ENCODE data around the gene ZNF90.
"Not testable (repeated sequence)": the region's sequence is repeated elsewhere in the genome, so short reads cannot be mapped to it uniquely, and the experiment has no call there.

The ZNF90 gene

DNA sequence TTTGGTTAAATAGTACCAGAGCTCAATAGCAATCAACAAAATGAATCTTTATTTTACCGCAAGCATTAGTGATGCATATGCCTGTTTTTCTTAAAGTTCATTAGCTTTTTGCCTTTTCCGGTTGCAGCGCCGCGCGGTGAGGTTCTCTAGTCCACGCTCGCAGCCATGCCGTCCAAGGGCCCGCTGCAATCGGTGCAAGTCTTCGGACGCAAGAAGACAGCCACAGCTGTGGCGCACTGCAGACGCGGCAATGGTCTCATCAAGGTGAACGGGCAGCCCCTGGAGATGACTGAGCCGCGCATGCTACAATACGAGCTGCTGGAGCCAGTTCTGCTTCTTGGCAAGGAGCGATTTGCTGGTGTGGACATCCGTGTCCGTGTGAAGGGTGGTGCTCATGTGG, 47.1 kb downstream of the ZNF90 start:
- no peak overlapping the region for H3K4me2 ChIP-seq (ENCODE audit: low read length)
- H3K4me1 ChIP-seq (ENCODE audit: low read length), result no peaks in the 10 kb centered on the region
- H4K20me1 ChIP-seq (ENCODE audit: insufficient read depth, low read length), result no peaks in the 10 kb centered on the region
- H3K27me3 ChIP-seq (ENCODE audit: low read depth, low read length), result no peaks in the 10 kb centered on the region
- H3K4me3 ChIP-seq (ENCODE audit: low read length), result no peak overlapping the region
- no peak overlapping the region for H3K27ac ChIP-seq (ENCODE audit: low read length)
- no peak overlapping the region for H2AFZ ChIP-seq (ENCODE audit: low read depth, low read length)
- no peaks in the 10 kb centered on the region for H3K79me2 ChIP-seq (ENCODE audit: low read length)
- no peak overlapping the region for H3K9ac ChIP-seq (ENCODE audit: low read length)
- TF ChIP-seq, protein P1, sequence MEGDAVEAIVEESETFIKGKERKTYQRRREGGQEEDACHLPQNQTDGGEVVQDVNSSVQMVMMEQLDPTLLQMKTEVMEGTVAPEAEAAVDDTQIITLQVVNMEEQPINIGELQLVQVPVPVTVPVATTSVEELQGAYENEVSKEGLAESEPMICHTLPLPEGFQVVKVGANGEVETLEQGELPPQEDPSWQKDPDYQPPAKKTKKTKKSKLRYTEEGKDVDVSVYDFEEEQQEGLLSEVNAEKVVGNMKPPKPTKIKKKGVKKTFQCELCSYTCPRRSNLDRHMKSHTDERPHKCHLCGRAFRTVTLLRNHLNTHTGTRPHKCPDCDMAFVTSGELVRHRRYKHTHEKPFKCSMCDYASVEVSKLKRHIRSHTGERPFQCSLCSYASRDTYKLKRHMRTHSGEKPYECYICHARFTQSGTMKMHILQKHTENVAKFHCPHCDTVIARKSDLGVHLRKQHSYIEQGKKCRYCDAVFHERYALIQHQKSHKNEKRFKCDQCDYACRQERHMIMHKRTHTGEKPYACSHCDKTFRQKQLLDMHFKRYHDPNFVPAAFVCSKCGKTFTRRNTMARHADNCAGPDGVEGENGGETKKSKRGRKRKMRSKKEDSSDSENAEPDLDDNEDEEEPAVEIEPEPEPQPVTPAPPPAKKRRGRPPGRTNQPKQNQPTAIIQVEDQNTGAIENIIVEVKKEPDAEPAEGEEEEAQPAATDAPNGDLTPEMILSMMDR (IDR thresholded peaks at IDR 0.05; ENCODE audit: low read depth, low read length), result no peak
- TF ChIP-seq EZH2phosphoT487 (IDR thresholded peaks at IDR 0.05; ENCODE audit: low read depth), result no peak
- peaks cover 36% of the 10 kb centered on the region; the same call in 1 of the 2 replicates for H3K9me3 ChIP-seq (ENCODE audit: insufficient read depth, low read length)
- peaks cover 69% of the 10 kb centered on the region for H3K36me3 ChIP-seq (replicated peaks; ENCODE audit: low read depth, low read length)

DNA sequence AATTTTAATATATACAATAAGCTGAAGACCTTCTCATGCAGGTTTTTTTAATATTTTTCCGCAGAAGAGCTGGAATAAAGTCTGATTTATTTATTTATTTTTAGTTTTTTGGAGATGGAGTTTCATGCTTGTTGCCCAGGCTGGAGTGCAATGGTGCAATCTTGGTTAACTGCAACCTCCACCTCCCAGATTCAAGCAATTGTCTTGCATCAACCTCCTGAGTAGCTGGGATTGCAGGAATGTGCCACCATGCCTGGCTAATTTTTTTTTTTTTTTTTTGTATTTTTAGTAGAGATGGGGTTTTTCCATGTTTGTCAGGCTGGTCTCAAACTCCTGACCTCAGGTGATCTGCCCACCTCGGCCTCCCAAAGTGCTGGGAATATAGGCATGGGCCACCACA, 55.1 kb downstream of the ZNF90 start:
- not testable (repeated sequence) for H3K4me1 ChIP-seq (ENCODE audit: low read length); H3K27ac ChIP-seq (ENCODE audit: low read length); H3K27me3 ChIP-seq (ENCODE audit: low read depth, low read length); H3K4me3 ChIP-seq (ENCODE audit: low read length); H3K4me2 ChIP-seq (ENCODE audit: low read length); H4K20me1 ChIP-seq (ENCODE audit: insufficient read depth, low read length); H2AFZ ChIP-seq (ENCODE audit: low read depth, low read length); H3K9ac ChIP-seq (ENCODE audit: low read length); H3K79me2 ChIP-seq (ENCODE audit: low read length)
- Histone ChIP-seq H3K9me3 (ENCODE audit: insufficient read depth, low read length) (peaks cover 11% of the 10 kb centered on the region; the same call in 1 of the 2 replicates), H3K36me3 (replicated peaks; ENCODE audit: low read depth, low read length) (peaks cover 18% of the 10 kb centered on the region)

DNA sequence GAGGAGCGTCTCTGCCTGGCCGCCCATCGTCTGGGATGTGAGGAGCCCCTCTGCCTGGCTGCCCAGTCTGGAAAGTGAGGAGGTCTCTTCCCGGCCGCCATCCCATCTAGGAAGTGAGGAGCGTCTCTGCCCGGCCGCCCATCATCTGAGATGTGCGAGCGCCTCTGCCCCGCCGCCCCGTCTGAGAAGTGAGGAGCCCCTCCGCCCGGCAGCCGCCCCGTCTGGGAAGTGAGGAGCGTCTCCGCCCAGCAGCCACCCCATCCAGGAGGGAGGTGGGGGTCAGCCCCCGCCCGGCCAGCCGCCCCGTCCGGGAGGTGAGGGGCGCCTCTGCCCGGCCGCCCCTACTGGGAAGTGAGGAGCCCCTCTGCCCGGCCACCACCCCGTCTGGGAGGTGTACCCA, 59.9 kb downstream of the ZNF90 start:
- not testable (repeated sequence) for H3K4me3 ChIP-seq (ENCODE audit: low read length); H4K20me1 ChIP-seq (ENCODE audit: insufficient read depth, low read length); H2AFZ ChIP-seq (ENCODE audit: low read depth, low read length); H3K36me3 ChIP-seq (replicated peaks; ENCODE audit: low read depth, low read length); H3K9me3 ChIP-seq (ENCODE audit: insufficient read depth, low read length); H3K27ac ChIP-seq (ENCODE audit: low read length); H3K4me1 ChIP-seq (ENCODE audit: low read length); H3K79me2 ChIP-seq (ENCODE audit: low read length); H3K4me2 ChIP-seq (ENCODE audit: low read length); H3K27me3 ChIP-seq (ENCODE audit: low read depth, low read length); H3K9ac ChIP-seq (ENCODE audit: low read length)

DNA sequence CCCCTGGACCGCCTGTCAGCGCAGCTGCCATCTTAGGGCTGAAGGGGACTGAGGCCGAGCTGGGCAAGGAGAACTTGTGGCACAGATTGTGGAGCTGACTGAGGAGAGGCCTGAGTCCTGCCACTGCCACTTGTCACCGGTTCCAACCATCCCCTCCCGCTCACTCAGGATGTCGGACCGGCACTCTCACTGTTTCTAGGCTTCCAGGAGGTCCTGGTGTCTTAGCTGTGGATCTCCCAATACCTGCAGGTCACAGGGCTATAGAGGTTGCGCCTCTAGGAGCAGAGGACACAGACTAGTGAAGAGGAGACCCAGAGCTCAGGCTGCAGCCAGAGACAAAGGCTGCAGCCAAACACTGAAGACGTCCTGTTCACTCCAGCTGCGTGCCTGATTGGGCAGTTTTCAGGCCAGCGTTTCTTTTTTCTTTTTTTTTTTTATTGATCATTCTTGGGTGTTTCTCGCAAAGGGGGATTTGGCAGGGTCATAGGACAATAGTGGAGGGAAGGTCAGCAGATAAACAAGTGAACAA, 73.9 kb downstream of the ZNF90 start:
- no peak for TF ChIP-seq EZH2phosphoT487 (IDR thresholded peaks at IDR 0.05; ENCODE audit: low read depth)
- TF ChIP-seq, protein P1 (IDR thresholded peaks at IDR 0.05; ENCODE audit: low read depth, low read length), result no peak
- Histone ChIP-seq H3K4me3 (ENCODE audit: low read length) (no peak overlapping the region), H3K27me3 (ENCODE audit: low read depth, low read length) (no peaks in the 10 kb centered on the region), H3K36me3 (replicated peaks; ENCODE audit: low read depth, low read length) (no peaks in the 10 kb centered on the region), H3K4me1 (ENCODE audit: low read length) (no peaks in the 10 kb centered on the region), H3K9ac (ENCODE audit: low read length) (no peak overlapping the region), H3K9me3 (ENCODE audit: insufficient read depth, low read length) (0 out of 2 replicates have a peak, but pooled peaks cover 2% of the 10 kb centered on the region), H3K4me2 (ENCODE audit: low read length) (no peak overlapping the region), H2AFZ (ENCODE audit: low read depth, low read length) (no peak overlapping the region), H4K20me1 (ENCODE audit: insufficient read depth, low read length) (no peaks in the 10 kb centered on the region), H3K79me2 (ENCODE audit: low read length) (no peaks in the 10 kb centered on the region), H3K27ac (ENCODE audit: low read length) (no peak overlapping the region)

DNA sequence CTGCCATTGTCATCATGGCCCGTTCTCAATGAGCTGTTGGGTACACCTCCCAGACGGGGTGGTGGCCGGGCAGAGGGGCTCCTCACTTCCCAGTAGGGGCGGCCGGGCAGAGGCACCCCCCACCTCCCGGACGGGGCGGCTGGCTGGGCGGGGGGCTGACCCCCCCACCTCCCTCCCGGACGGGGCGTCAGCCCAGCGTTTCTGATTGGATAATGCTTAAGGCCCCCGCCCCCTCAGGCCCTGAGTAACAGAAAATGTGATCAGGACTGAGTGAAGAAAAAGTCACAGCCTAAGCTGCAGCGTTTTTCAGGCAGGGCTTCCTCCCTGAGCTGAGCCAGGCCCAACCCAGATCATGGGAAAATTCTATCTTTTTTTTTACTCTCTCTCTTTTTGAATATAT, 74.7 kb downstream of the ZNF90 start:
- not testable (repeated sequence) for H3K27ac ChIP-seq (ENCODE audit: low read length); H3K4me1 ChIP-seq (ENCODE audit: low read length); H3K4me2 ChIP-seq (ENCODE audit: low read length); H3K4me3 ChIP-seq (ENCODE audit: low read length); H3K79me2 ChIP-seq (ENCODE audit: low read length); H3K27me3 ChIP-seq (ENCODE audit: low read depth, low read length); H3K9me3 ChIP-seq (ENCODE audit: insufficient read depth, low read length); H3K36me3 ChIP-seq (replicated peaks; ENCODE audit: low read depth, low read length); H2AFZ ChIP-seq (ENCODE audit: low read depth, low read length); H3K9ac ChIP-seq (ENCODE audit: low read length); H4K20me1 ChIP-seq (ENCODE audit: insufficient read depth, low read length)
